ENCODE results near the gene ZC3H18.

The ZC3H18 gene

GRCh38 chr16:88681084-88681680 is 111.0 kb downstream of the ZC3H18 start:
- Histone ChIP-seq H3K18ac (ENCODE audit: low read length) (peak overlapping the region; percentile 48), H4K8ac (ENCODE audit: low read depth, low read length) (peak overlapping the region; percentile 17), H2BK120ac (ENCODE audit: low read depth, low read length) (no peak overlapping the region), H3K27me3 (ENCODE audit: control insufficient read depth in 3 of 3, insufficient read depth in 3 of 3, low read depth in 1 of 3, low read length in 3 of 3) (peaks cover 8 to 26% (median 17%) of the 10 kb centered on the region in 3 experiments), H3K79me1 (ENCODE audit: low read depth, low read length) (no peaks in the 10 kb centered on the region), H3K27ac (replicated peaks; ENCODE audit: low read length) (no peak overlapping the region), H2BK5ac (ENCODE audit: low read length) (no peak overlapping the region), H3K4ac (ENCODE audit: low read length) (peak overlapping the region; percentile 93), H4K91ac (ENCODE audit: low read depth, low read length, poor library complexity) (peak overlapping the region; percentile 72), H2AK5ac (ENCODE audit: low read depth, low read length) (peak overlapping the region; percentile 56), H3K23ac (ENCODE audit: low read depth, low read length, poor library complexity) (peak overlapping the region; percentile 99), H2BK15ac (ENCODE audit: low read length) (peak overlapping the region; percentile 67), H3K4me3 (ENCODE audit: low read length in 2 of 2) (no peak overlapping the region), H2BK12ac (ENCODE audit: low read length) (peak overlapping the region; percentile 90), H3K36me3 (replicated peaks in 1 of 2; ENCODE audit: control insufficient read depth in 2 of 2, insufficient read depth in 2 of 2, low read length in 2 of 2) (no peaks in the 10 kb centered on the region), H3K9me3 (replicated peaks in 1 of 2; ENCODE audit: control insufficient read depth in 2 of 2, insufficient read depth in 1 of 2, low read depth in 1 of 2, low read length in 2 of 2) (no peaks in the 10 kb centered on the region), H3K4me2 (ENCODE audit: insufficient read depth, low read length, poor library complexity, severe bottlenecking) (no peak overlapping the region), H3K9ac (ENCODE audit: low read depth, low read length, poor library complexity) (peak overlapping the region; percentile 86), H3K14ac (ENCODE audit: low read length) (peak overlapping the region; percentile 82), H3K4me1 (ENCODE audit: control insufficient read depth in 2 of 2, insufficient read depth in 1 of 2, low read depth in 1 of 2, low read length in 2 of 2) (peaks cover 11 to 19% of the 10 kb centered on the region in 2 donors), H2AFZ (ENCODE audit: low read length) (peak overlapping the region; percentile 69)
- WGBS, 2 donors (ENCODE audit: extremely low coverage in 2 of 2, insufficient read length in 2 of 2, insufficient replicate concordance in 1 of 2) = no CpG with 5 or more reads among the region's 31 CpGs
- DNase-seq (ENCODE audit: low spot score) = no peak

Data from neuronal stem cell (in vitro differentiated cells).